ENCODE results near the gene ECT2. TPM values are rescaled to one million over a fixed set of nuclear protein-coding genes. Genes with fewer than 3 reads are reported as not detected.

ECT2 gene
- total RNA-seq, 1 experiment from 2014 or later = 145 TPM

DNA sequence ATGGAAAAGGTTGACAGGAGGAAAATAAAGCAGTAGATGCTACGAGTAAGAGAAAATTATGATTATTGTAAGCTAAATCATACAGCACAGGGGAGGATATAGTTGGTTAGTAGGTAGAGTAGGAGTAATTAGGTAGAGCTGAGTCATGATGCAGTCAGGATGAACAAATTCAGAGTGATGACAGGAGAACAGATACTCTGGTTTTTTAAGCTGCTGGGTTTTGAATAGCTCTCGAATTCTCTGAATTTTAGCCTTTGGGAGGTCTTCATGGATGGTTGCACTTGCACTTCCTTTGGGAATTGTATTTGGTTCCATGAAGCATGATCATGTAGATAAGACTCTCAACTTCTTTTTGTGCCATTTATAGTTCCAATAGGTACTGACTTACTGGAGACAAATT, 96.2 kb downstream of the ECT2 start:
- H3K79me2 ChIP-seq (ENCODE audit: low read depth) = no peaks in the 10 kb centered on the region
- no peak for DNase-seq
- ChIA-PET CTCF (no interaction called here), POLR2A (ENCODE audit: unreplicated experiment) (no interaction called here)
- peaks cover 8% of the 10 kb centered on the region; the same call in 1 of the 2 replicates for H3K9me2 ChIP-seq (ENCODE audit: insufficient read depth)
- intact Hi-C loops (cut with micrococcal nuclease; ENCODE audit: unreplicated experiment) = loop anchor here (10.0 kb wide), 1 partner anchor 548 kb away; the partner anchor contains the start of gene NLGN1
- BruUV-seq (replicated peaks) = no TSS peak
- TF ChIP-seq EZH2 (IDR thresholded peaks at IDR 0.05; ENCODE audit: low read depth) (no peak), CTCF (conservative IDR thresholded peaks at IDR 0.05) (no peak)
- H3K4me1 ChIP-seq (replicated peaks; ENCODE audit: insufficient read depth) = 0 out of 2 replicates have a peak, but pooled peaks cover 5% of the 10 kb centered on the region
- H3K36me3 ChIP-seq (ENCODE audit: low read depth) = no peaks in the 10 kb centered on the region
- peaks cover 5% of the 10 kb centered on the region; the same call in 1 of the 2 replicates for H3K9me3 ChIP-seq (ENCODE audit: insufficient read depth, low read depth)
- H3K27ac ChIP-seq = no peak overlapping the region
- H3F3A ChIP-seq (ENCODE audit: insufficient read depth, low read depth) = no peaks in the 10 kb centered on the region
- H4K20me1 ChIP-seq (ENCODE audit: insufficient read depth) = no peaks in the 10 kb centered on the region
- no peak overlapping the region for H3K4me3 ChIP-seq
- no peaks in the 10 kb centered on the region for H3K27me3 ChIP-seq (ENCODE audit: insufficient read depth, low read depth)
- H3K4me2 ChIP-seq = no peak overlapping the region
- H2AFZ ChIP-seq = peak overlapping the region; percentile 28; the same call in 1 of the 2 replicates

- intact Hi-C loops (cut with micrococcal nuclease; ENCODE audit: unreplicated experiment) = loop anchor here (10.0 kb wide), 1 partner anchor 548 kb away; the partner anchor contains the start of gene NLGN1
- Histone ChIP-seq H2AFZ (no peak overlapping the region), H3K27me3 (ENCODE audit: insufficient read depth, low read depth) (no peaks in the 10 kb centered on the region), H3K4me2 (no peak overlapping the region), H3K4me1 (replicated peaks; ENCODE audit: insufficient read depth) (0 out of 2 replicates have a peak, but pooled peaks cover 5% of the 10 kb centered on the region), H3K27ac (no peak overlapping the region), H3K9me3 (ENCODE audit: insufficient read depth, low read depth) (peaks cover 5% of the 10 kb centered on the region; the same call in 1 of the 2 replicates), H3K79me2 (ENCODE audit: low read depth) (no peaks in the 10 kb centered on the region), H3K4me3 (no peak overlapping the region), H4K20me1 (ENCODE audit: insufficient read depth) (no peaks in the 10 kb centered on the region), H3K9me2 (ENCODE audit: insufficient read depth) (peaks cover 8% of the 10 kb centered on the region; the same call in 1 of the 2 replicates), H3K36me3 (ENCODE audit: low read depth) (no peaks in the 10 kb centered on the region), H3F3A (ENCODE audit: insufficient read depth, low read depth) (no peaks in the 10 kb centered on the region)
- POLR2A ChIA-PET (ENCODE audit: unreplicated experiment) = no interaction called here
- TF ChIP-seq EZH2 (IDR thresholded peaks at IDR 0.05; ENCODE audit: low read depth) = no peak
- no peak for TF ChIP-seq CTCF (conservative IDR thresholded peaks at IDR 0.05)
- DNase-seq = no peak
- CTCF ChIA-PET = no interaction called here
- no TSS peak for BruUV-seq (replicated peaks)
These were observed 96.8 kb downstream of the ECT2 start for GRCh38 chr3:172847292-172847691.

DNA sequence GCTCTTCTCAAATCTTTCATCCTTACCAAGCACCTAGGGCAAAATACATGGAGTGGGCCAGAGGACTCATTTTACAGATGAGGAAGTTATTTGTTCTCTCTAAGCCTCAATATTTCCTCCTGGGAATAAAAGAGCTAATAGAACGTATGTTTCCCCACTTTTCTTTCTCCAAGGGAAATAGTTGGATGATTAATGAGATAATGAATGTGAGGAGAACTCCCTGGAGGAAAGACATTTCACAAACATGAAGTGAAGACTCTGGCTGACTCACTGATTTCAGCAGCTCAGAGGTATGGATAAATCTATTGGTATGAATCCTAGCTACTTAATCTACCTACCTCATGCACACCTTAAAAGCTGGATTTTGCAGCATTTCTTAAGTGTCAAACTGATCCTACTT, 98.4 kb downstream of the ECT2 start:
- Histone ChIP-seq H3K27me3 (ENCODE audit: insufficient read depth, low read depth) (no peaks in the 10 kb centered on the region), H3K36me3 (ENCODE audit: low read depth) (no peaks in the 10 kb centered on the region), H3K9me3 (ENCODE audit: insufficient read depth, low read depth) (peaks cover 5% of the 10 kb centered on the region; the same call in 1 of the 2 replicates), H3K4me1 (replicated peaks; ENCODE audit: insufficient read depth) (0 out of 2 replicates have a peak, but pooled peaks cover 5% of the 10 kb centered on the region), H3K27ac (no peak overlapping the region), H3K79me2 (ENCODE audit: low read depth) (no peaks in the 10 kb centered on the region), H3K4me3 (no peak overlapping the region), H4K20me1 (ENCODE audit: insufficient read depth) (no peaks in the 10 kb centered on the region), H3K9me2 (ENCODE audit: insufficient read depth) (peaks cover 8% of the 10 kb centered on the region; the same call in 1 of the 2 replicates), H3F3A (ENCODE audit: insufficient read depth, low read depth) (no peaks in the 10 kb centered on the region), H3K4me2 (no peak overlapping the region), H2AFZ (no peak overlapping the region)
- no TSS peak for BruUV-seq (replicated peaks)
- DNase-seq = no peak
- POLR2A ChIA-PET (ENCODE audit: unreplicated experiment) = no interaction called here
- intact Hi-C loops (cut with micrococcal nuclease; ENCODE audit: unreplicated experiment) = loop anchor here (10.0 kb wide), 1 partner anchor 546 kb away; the partner anchor contains the start of gene NLGN1
- CTCF ChIA-PET = no interaction called here
- TF ChIP-seq EZH2 (IDR thresholded peaks at IDR 0.05; ENCODE audit: low read depth) (no peak), CTCF (conservative IDR thresholded peaks at IDR 0.05) (no peak)
